GM12892 (cell line): ENCODE measurements around the gene VGF.

Experiments used
- POLR2A ChIP-seq: IDR thresholded peaks from 2 replicates; pipeline ENCODE4 v1.6.1; 2011; ENCODE audit warnings: low read depth, low read length, control low read depth
- POLR2AphosphoS5 ChIP-seq: IDR thresholded peaks from 2 replicates; pipeline ENCODE4 v1.6.1; 2011; ENCODE audit warnings: low read depth, low read length, control low read depth
- TAF1 ChIP-seq: IDR thresholded peaks from 2 replicates; pipeline ENCODE4 v1.6.1; 2011; ENCODE audit warnings: low read depth, mild to moderate bottlenecking, control low read depth, low read length, borderline replicate concordance

DNA sequence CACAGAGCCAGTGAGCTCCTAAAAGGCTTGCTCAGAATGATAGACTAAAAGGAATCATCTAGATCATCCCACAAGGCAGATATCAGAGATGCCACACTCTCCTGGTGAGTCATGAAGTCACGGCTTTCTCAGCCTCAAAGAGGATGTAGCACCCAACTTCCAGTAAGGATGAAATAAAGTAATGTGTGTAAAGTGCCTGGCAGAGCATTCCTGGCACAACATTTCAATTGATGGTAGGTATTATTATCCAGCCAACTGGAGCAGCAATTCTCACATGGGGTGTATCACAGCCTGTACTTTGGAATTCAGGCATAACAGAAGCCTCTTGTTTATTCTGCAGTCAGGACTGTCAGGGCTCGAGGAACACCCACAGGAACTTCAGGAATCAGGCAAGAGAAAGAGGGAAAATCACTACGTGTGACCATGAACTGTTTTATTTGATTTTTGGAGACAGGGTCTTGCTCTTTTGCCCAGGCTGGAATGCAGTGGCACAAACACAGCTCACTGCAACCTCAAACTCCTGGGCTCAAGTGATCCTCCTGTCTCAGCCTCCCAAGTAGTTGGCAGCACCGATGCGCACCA is 20.0 kb upstream of the VGF start:
- TF ChIP-seq POLR2AphosphoS5: no peak
- no peak for TF ChIP-seq POLR2A
- no peak for TF ChIP-seq TAF1
